HEK293 (cell line): Measurements from ENCODE around the gene RASD1.

Source experiments
- CTCF ChIA-PET: fragments of 350-600 bp; formaldehyde crosslinking; extraction: SDS; loops from one replicate; lab custom pipeline; 2021; ENCODE audit warnings: antibody characterized with exemption; lab: Yijun Ruan, JAX
- POLR2A ChIA-PET: fragments of 300-600 bp; formaldehyde crosslinking; extraction: SDS; loops from one replicate; lab custom pipeline; 2020; ENCODE audit warnings: antibody characterized with exemption, inconsistent platforms; lab: Yijun Ruan, JAX
- H3K27ac ChIP-seq: fragments of 200-500 bp; sonication (Bioruptor generic); 2 replicates; pipeline ENCODE4 v1.5.1; 2014; ENCODE audit warnings: low read depth, low read length, control low read depth, inconsistent platforms; ENCODE audit errors: extremely low read depth
- H3K36me3 ChIP-seq, 2 experiments: fragments of 200-500 bp in 1 of 2; sonication (Bioruptor generic) in 1 of 2; 1 replicate in 1 of 2; 2 replicates in 1 of 2; pipeline ENCODE4 v1.5.1; 2014 to 2017; ENCODE audit warnings: inconsistent platforms in 2 of 2, low read length in 2 of 2; ENCODE audit not compliant: control insufficient read depth in 2 of 2, insufficient read depth in 1 of 2
- H3K4me1 ChIP-seq: fragments of 200-500 bp; sonication (Bioruptor generic); 2 replicates; pipeline ENCODE4 v1.5.1; 2014; ENCODE audit warnings: mild to moderate bottlenecking, low read length, inconsistent platforms; ENCODE audit not compliant: control insufficient read depth, insufficient read depth
- H3K4me3 ChIP-seq: 2 replicates; pipeline ENCODE4 v1.5.1; 2011; ENCODE audit warnings: low read depth, mild to moderate bottlenecking, control low read depth, low read length, moderate library complexity
- H3K9me3 ChIP-seq: fragments of 200-500 bp; sonication (Bioruptor generic); 2 replicates; pipeline ENCODE4 v1.5.1; 2014; ENCODE audit warnings: low read depth, low read length, inconsistent platforms; ENCODE audit not compliant: control insufficient read depth, insufficient read depth
- GLI2 ChIP-seq: fragments of 450-650 bp; formaldehyde crosslinking; IDR thresholded peaks from 2 replicates; pipeline ENCODE4; 2017; ENCODE audit warnings: missing biosample characterization, missing genetic modification characterization, low read depth, borderline replicate concordance
- ZNF48 ChIP-seq: fragments of 450-650 bp; formaldehyde crosslinking; IDR thresholded peaks from 2 replicates; pipeline ENCODE4 v1.5.1; 2016; ENCODE audit warnings: missing biosample characterization, missing genetic modification characterization
- ZNF571 ChIP-seq: fragments of 450-650 bp; formaldehyde crosslinking; IDR thresholded peaks from 2 replicates; pipeline ENCODE4 v1.5.0; 2017; ENCODE audit warnings: missing biosample characterization, missing genetic modification characterization
- ZNF610 ChIP-seq: fragments of 450-650 bp; formaldehyde crosslinking; IDR thresholded peaks from 2 replicates; pipeline ENCODE4 v1.5.1; 2016; ENCODE audit warnings: missing biosample characterization, missing genetic modification characterization, borderline replicate concordance
- TF ChIP-seq, protein P1 (sequence below): fragments of 450-650 bp; formaldehyde crosslinking; IDR thresholded peaks from 2 replicates; pipeline ENCODE4 v1.5.1; 2016; ENCODE audit warnings: missing biosample characterization, missing genetic modification characterization, low read depth
- TF ChIP-seq, protein P2 (sequence below): fragments of 450-650 bp; formaldehyde crosslinking; IDR thresholded peaks from 2 replicates; pipeline ENCODE4; 2016; ENCODE audit warnings: missing biosample characterization, missing genetic modification characterization
- TF ChIP-seq, protein P3 (sequence below): fragments of 450-650 bp; formaldehyde crosslinking; IDR thresholded peaks from 2 replicates; pipeline ENCODE4 v1.5.1; 2016; ENCODE audit warnings: missing biosample characterization, missing genetic modification characterization
- TF ChIP-seq, protein P4 (sequence below): fragments of 450-650 bp; formaldehyde crosslinking; conservative IDR thresholded peaks from 2 replicates; pipeline ENCODE4 v1.5.1; 2016; ENCODE audit warnings: low read depth, missing biosample characterization, missing genetic modification characterization
- TF ChIP-seq, protein P5 (sequence below): fragments of 450-650 bp; formaldehyde crosslinking; IDR thresholded peaks from 2 replicates; pipeline ENCODE4 v1.5.1; 2016; ENCODE audit warnings: missing biosample characterization, missing genetic modification characterization

RASD1 gene

DNA sequence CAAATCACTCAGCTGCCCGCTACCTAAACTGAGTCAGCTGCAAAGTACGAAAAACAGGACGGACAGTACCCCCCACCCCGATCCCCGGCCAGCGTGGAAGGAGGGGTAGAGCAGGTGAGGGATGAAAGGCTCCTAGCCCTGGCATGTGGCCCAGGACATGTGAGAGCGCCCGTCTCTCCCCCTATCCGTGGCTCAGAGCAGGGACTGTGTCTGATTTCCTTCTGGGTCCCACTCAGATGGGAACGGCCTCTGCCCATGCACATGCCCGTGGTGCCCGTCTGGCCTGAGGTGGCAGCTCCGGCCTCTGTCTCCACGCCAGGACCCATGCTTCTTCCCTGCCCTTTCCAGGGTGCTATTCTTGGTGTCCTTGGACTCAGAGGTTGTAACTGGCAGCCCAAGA is 30.2 kb upstream of the RASD1 start (continued):
- TF ChIP-seq, protein P1, sequence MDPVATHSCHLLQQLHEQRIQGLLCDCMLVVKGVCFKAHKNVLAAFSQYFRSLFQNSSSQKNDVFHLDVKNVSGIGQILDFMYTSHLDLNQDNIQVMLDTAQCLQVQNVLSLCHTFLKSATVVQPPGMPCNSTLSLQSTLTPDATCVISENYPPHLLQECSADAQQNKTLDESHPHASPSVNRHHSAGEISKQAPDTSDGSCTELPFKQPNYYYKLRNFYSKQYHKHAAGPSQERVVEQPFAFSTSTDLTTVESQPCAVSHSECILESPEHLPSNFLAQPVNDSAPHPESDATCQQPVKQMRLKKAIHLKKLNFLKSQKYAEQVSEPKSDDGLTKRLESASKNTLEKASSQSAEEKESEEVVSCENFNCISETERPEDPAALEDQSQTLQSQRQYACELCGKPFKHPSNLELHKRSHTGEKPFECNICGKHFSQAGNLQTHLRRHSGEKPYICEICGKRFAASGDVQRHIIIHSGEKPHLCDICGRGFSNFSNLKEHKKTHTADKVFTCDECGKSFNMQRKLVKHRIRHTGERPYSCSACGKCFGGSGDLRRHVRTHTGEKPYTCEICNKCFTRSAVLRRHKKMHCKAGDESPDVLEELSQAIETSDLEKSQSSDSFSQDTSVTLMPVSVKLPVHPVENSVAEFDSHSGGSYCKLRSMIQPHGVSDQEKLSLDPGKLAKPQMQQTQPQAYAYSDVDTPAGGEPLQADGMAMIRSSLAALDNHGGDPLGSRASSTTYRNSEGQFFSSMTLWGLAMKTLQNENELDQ, result no peak
- TF ChIP-seq, protein P2, sequence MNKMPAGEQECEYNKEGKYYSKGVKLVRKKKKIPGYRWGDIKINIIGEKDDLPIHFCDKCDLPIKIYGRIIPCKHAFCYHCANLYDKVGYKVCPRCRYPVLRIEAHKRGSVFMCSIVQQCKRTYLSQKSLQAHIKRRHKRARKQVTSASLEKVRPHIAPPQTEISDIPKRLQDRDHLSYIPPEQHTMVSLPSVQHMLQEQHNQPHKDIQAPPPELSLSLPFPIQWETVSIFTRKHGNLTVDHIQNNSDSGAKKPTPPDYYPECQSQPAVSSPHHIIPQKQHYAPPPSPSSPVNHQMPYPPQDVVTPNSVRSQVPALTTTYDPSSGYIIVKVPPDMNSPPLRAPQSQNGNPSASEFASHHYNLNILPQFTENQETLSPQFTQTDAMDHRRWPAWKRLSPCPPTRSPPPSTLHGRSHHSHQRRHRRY (tag by site-specific recombination), result no peak
- TF ChIP-seq ZNF610 (tag by site-specific recombination) (no peak), GLI2 (no peak)
- TF ChIP-seq, protein P3, sequence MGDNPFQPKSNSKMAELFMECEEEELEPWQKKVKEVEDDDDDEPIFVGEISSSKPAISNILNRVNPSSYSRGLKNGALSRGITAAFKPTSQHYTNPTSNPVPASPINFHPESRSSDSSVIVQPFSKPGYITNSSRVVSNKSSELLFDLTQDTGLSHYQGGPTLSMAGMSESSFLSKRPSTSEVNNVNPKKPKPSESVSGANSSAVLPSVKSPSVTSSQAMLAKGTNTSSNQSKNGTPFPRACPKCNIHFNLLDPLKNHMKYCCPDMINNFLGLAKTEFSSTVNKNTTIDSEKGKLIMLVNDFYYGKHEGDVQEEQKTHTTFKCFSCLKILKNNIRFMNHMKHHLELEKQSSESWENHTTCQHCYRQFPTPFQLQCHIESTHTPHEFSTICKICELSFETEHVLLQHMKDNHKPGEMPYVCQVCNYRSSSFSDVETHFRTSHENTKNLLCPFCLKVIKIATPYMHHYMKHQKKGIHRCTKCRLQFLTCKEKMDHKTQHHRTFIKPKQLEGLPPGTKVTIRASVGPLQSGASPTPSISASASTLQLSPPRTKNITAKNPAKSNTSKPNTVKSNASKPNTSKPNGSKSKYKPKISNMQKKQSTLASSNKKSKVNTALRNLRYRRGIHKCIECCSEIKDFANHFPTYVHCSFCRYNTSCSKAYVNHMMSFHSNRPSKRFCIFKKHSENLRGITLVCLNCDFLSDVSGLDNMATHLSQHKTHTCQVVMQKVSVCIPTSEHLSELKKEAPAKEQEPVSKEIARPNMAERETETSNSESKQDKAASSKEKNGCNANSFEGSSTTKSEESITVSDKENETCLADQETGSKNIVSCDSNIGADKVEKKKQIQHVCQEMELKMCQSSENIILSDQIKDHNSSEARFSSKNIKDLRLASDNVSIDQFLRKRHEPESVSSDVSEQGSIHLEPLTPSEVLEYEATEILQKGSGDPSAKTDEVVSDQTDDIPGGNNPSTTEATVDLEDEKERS, result no peak

DNA sequence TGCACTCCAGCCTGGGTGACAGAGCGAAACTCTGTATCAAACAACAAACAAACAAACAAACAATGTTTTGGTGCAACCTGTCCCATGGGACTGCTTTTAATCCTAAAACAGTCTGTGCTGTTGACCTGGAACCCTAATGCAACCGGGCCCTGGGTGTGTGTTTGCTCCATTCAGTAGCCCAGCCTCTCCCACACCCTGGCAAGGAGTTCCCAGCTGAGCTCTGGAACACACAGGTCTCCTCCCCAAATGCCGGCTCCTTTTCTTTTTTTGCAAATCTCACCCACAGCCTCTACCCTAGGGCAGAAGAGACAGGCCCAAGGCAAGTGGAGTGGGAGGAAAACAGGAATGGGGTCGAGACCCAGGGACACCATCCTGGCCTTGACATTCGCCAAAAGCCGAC is 29.8 kb upstream of the RASD1 start:
- CTCF ChIA-PET, result interaction anchor here (2.2 kb wide), 1 partner anchor 42 kb away, joined by 5 read pairs; no protein-coding TSS in a partner anchor
- POLR2A ChIA-PET, result no interaction called here
- H3K4me3 ChIP-seq, result no peak overlapping the region

More for the DNA sequence above, 29.8 kb upstream of the RASD1 start:
- Histone ChIP-seq H3K36me3 (no peaks in the 10 kb centered on the region), H3K4me1 (peaks cover 2% of the 10 kb centered on the region; the same call in 1 of the 2 replicates), H3K27ac (no peak overlapping the region), H3K9me3 (no peaks in the 10 kb centered on the region)
- TF ChIP-seq, protein P4, sequence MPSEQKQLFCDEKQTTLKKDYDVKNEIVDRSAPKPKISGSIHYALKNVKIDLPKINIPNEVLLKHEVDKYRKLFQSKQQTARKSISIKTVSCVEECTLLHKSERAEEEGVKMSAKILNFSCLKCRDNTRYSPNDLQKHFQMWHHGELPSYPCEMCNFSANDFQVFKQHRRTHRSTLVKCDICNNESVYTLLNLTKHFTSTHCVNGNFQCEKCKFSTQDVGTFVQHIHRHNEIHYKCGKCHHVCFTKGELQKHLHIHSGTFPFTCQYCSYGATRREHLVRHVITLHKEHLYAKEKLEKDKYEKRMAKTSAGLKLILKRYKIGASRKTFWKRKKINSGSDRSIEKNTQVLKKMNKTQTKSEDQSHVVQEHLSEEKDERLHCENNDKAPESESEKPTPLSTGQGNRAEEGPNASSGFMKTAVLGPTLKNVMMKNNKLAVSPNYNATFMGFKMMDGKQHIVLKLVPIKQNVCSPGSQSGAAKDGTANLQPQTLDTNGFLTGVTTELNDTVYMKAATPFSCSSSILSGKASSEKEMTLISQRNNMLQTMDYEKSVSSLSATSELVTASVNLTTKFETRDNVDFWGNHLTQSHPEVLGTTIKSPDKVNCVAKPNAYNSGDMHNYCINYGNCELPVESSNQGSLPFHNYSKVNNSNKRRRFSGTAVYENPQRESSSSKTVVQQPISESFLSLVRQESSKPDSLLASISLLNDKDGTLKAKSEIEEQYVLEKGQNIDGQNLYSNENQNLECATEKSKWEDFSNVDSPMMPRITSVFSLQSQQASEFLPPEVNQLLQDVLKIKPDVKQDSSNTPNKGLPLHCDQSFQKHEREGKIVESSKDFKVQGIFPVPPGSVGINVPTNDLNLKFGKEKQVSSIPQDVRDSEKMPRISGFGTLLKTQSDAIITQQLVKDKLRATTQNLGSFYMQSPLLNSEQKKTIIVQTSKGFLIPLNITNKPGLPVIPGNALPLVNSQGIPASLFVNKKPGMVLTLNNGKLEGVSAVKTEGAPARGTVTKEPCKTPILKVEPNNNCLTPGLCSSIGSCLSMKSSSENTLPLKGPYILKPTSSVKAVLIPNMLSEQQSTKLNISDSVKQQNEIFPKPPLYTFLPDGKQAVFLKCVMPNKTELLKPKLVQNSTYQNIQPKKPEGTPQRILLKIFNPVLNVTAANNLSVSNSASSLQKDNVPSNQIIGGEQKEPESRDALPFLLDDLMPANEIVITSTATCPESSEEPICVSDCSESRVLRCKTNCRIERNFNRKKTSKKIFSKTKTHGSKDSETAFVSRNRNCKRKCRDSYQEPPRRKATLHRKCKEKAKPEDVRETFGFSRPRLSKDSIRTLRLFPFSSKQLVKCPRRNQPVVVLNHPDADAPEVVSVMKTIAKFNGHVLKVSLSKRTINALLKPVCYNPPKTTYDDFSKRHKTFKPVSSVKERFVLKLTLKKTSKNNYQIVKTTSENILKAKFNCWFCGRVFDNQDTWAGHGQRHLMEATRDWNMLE (tag by site-specific recombination), result no peak
- TF ChIP-seq ZNF571 (tag by site-specific recombination) (no peak), ZNF48 (tag by site-specific recombination) (no peak)
- TF ChIP-seq, protein P5, sequence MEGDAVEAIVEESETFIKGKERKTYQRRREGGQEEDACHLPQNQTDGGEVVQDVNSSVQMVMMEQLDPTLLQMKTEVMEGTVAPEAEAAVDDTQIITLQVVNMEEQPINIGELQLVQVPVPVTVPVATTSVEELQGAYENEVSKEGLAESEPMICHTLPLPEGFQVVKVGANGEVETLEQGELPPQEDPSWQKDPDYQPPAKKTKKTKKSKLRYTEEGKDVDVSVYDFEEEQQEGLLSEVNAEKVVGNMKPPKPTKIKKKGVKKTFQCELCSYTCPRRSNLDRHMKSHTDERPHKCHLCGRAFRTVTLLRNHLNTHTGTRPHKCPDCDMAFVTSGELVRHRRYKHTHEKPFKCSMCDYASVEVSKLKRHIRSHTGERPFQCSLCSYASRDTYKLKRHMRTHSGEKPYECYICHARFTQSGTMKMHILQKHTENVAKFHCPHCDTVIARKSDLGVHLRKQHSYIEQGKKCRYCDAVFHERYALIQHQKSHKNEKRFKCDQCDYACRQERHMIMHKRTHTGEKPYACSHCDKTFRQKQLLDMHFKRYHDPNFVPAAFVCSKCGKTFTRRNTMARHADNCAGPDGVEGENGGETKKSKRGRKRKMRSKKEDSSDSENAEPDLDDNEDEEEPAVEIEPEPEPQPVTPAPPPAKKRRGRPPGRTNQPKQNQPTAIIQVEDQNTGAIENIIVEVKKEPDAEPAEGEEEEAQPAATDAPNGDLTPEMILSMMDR (tag by site-specific recombination), result no peak
